Astrocyte (in vitro differentiated cells and primary cell): ENCODE data around the gene POU3F3. TPM values are rescaled to one million over a fixed set of nuclear protein-coding genes. Genes with fewer than 3 reads are reported as not detected.

Source experiments
- DNase-seq: peaks from one replicate; pipeline ENCODE4 v3.0.0-alpha.2; 2010; ENCODE audit warnings: low read depth
- FAIRE-seq: peaks from 2 replicates; lab custom pipeline; 2011; peaks lifted over from hg19 to GRCh38; lab: Jason Lieb, UNC
- H2AFZ ChIP-seq: 2 replicates; pipeline ENCODE4 v1.6.0; 2012; ENCODE audit warnings: low read depth, low read length, inconsistent platforms
- H3K27ac ChIP-seq: 2 replicates; pipeline ENCODE4 v1.5.1; 2011; ENCODE audit warnings: low read depth, low read length, inconsistent platforms
- H3K27me3 ChIP-seq: 2 replicates; pipeline ENCODE4 v1.6.0; 2011; ENCODE audit warnings: low read length, inconsistent platforms; ENCODE audit not compliant: insufficient read depth
- H3K36me3 ChIP-seq: 2 replicates; pipeline ENCODE4 v1.5.1; 2011; ENCODE audit warnings: low read length, inconsistent platforms; ENCODE audit not compliant: insufficient read depth
- H3K4me1 ChIP-seq: 2 replicates; pipeline ENCODE4 v1.5.1; 2011; ENCODE audit warnings: low read length, inconsistent platforms; ENCODE audit not compliant: insufficient read depth
- H3K4me2 ChIP-seq: 2 replicates; pipeline ENCODE4 v1.6.0; 2012; ENCODE audit warnings: low read length, inconsistent platforms
- H3K4me3 ChIP-seq: 2 replicates; pipeline ENCODE4 v1.5.1; 2011; ENCODE audit warnings: low read depth, mild to moderate bottlenecking, low read length, inconsistent platforms; ENCODE audit not compliant: insufficient read depth
- H3K79me2 ChIP-seq: 2 replicates; pipeline ENCODE4 v1.6.0; 2012; ENCODE audit warnings: mild to moderate bottlenecking, low read length, inconsistent platforms; ENCODE audit not compliant: insufficient read depth
- H3K9ac ChIP-seq: 2 replicates; pipeline ENCODE4 v1.6.0; 2012; ENCODE audit warnings: mild to moderate bottlenecking, low read length, inconsistent platforms
- H3K9me3 ChIP-seq: 2 replicates; pipeline ENCODE4 v1.5.1; 2012; ENCODE audit warnings: low read depth, mild to moderate bottlenecking, low read length, inconsistent platforms; ENCODE audit not compliant: insufficient read depth
- H4K20me1 ChIP-seq: 2 replicates; pipeline ENCODE4 v1.6.0; 2012; ENCODE audit warnings: low read length, inconsistent platforms; ENCODE audit not compliant: insufficient read depth
- H3K27ac Mint-ChIP-seq: one replicate; pipeline ENCODE4 v1.8.0; 2021; ENCODE audit warnings: mild to moderate bottlenecking, mixed read lengths; ENCODE audit not compliant: unreplicated experiment
- H3K27me3 Mint-ChIP-seq: one replicate; pipeline ENCODE4 v1.8.0; 2021; ENCODE audit warnings: low read depth, mixed read lengths; ENCODE audit not compliant: unreplicated experiment
- H3K36me3 Mint-ChIP-seq: one replicate; pipeline ENCODE4 v1.8.0; 2021; ENCODE audit warnings: low read depth, mixed read lengths; ENCODE audit not compliant: unreplicated experiment
- H3K4me1 Mint-ChIP-seq: one replicate; pipeline ENCODE4 v1.8.0; 2021; ENCODE audit warnings: low read depth, mixed read lengths; ENCODE audit not compliant: unreplicated experiment
- H3K4me3 Mint-ChIP-seq: one replicate; pipeline ENCODE4 v1.8.0; 2021; ENCODE audit warnings: mild to moderate bottlenecking, moderate library complexity, mixed read lengths; ENCODE audit not compliant: unreplicated experiment
- H3K9me3 Mint-ChIP-seq: one replicate; pipeline ENCODE4 v1.8.0; 2021; ENCODE audit warnings: mild to moderate bottlenecking, mixed read lengths; ENCODE audit not compliant: unreplicated experiment
- CTCF ChIP-seq: IDR thresholded peaks from 2 replicates; pipeline ENCODE4 v1.5.1; 2011; ENCODE audit warnings: low read depth, mild to moderate bottlenecking, inconsistent platforms, low read length, moderate library complexity; ENCODE audit not compliant: insufficient read depth
- EZH2 ChIP-seq: IDR thresholded peaks from 2 replicates; pipeline ENCODE4 v1.6.1; 2012; ENCODE audit warnings: mild to moderate bottlenecking, low read length, inconsistent platforms; ENCODE audit not compliant: insufficient read depth
- total RNA-seq: library from RNA; stranded (reverse); gene quantifications from 2 replicates; pipeline ENCODE4 v1.2.1, GENCODE V29; 2021

Gene POU3F3
- total RNA-seq, 1 donor from 2014 or later, result 0.09 TPM

- Mint-ChIP-seq H3K4me1 (no peaks in the 10 kb centered on the region), H3K9me3 (no peaks in the 10 kb centered on the region), H3K4me3 (no peak overlapping the region), H3K36me3 (no peaks in the 10 kb centered on the region), H3K27ac (no peak overlapping the region), H3K27me3 (peaks cover 64% of the 10 kb centered on the region)
- TF ChIP-seq EZH2 (no peak), CTCF (no peak)
- FAIRE-seq (no peak), DNase-seq (no peak)
- H3K36me3 ChIP-seq, result no peaks in the 10 kb centered on the region
- H3K4me2 ChIP-seq, result no peak overlapping the region
- H2AFZ ChIP-seq, result no peak overlapping the region
- no peaks in the 10 kb centered on the region for H3K4me1 ChIP-seq
- H3K79me2 ChIP-seq, result no peaks in the 10 kb centered on the region
- H3K27me3 ChIP-seq, result peaks cover 9% of the 10 kb centered on the region
- no peaks in the 10 kb centered on the region for H3K9me3 ChIP-seq
- no peak overlapping the region for H3K27ac ChIP-seq
- H4K20me1 ChIP-seq, result peaks cover 3% of the 10 kb centered on the region
- H3K4me3 ChIP-seq, result no peak overlapping the region
- H3K9ac ChIP-seq, result no peak overlapping the region
Observed at GRCh38 chr2:104880076-104880475, 26.2 kb downstream of the POU3F3 start.

GRCh38 chr2:104883357-104883756, 29.4 kb downstream of the POU3F3 start:
- no peaks in the 10 kb centered on the region for H3K36me3 Mint-ChIP-seq
- no peaks in the 10 kb centered on the region for H3K36me3 ChIP-seq
- H2AFZ ChIP-seq, result no peak overlapping the region
- peaks cover 45% of the 10 kb centered on the region for H3K27me3 Mint-ChIP-seq
- H3K9me3 ChIP-seq, result no peaks in the 10 kb centered on the region
- H3K4me2 ChIP-seq, result no peak overlapping the region
- H3K4me1 ChIP-seq, result no peaks in the 10 kb centered on the region
- FAIRE-seq (no peak), DNase-seq (no peak)
- no peaks in the 10 kb centered on the region for H3K79me2 ChIP-seq
- peaks cover 3% of the 10 kb centered on the region for H4K20me1 ChIP-seq
- H3K4me3 ChIP-seq, result no peak overlapping the region
- no peak overlapping the region for H3K9ac ChIP-seq
- H3K27me3 ChIP-seq, result peaks cover 11% of the 10 kb centered on the region
- H3K9me3 Mint-ChIP-seq, result no peaks in the 10 kb centered on the region
- no peak overlapping the region for H3K27ac Mint-ChIP-seq
- TF ChIP-seq CTCF, result no peak
- no peak for TF ChIP-seq EZH2
- no peaks in the 10 kb centered on the region for H3K4me1 Mint-ChIP-seq
- no peak overlapping the region for H3K4me3 Mint-ChIP-seq
- no peak overlapping the region for H3K27ac ChIP-seq

GRCh38 chr2:104885119-104885782, 31.3 kb downstream of the POU3F3 start:
- Histone ChIP-seq H3K27me3 (peaks cover 2% of the 10 kb centered on the region), H3K27ac (no peak overlapping the region), H3K36me3 (no peaks in the 10 kb centered on the region), H4K20me1 (no peaks in the 10 kb centered on the region), H3K79me2 (no peaks in the 10 kb centered on the region), H3K9ac (no peak overlapping the region), H3K4me1 (no peaks in the 10 kb centered on the region), H2AFZ (no peak overlapping the region), H3K4me3 (no peak overlapping the region), H3K9me3 (no peaks in the 10 kb centered on the region), H3K4me2 (no peak overlapping the region)
- Mint-ChIP-seq H3K4me3 (no peak overlapping the region), H3K27me3 (peaks cover 41% of the 10 kb centered on the region), H3K27ac (no peak overlapping the region), H3K36me3 (no peaks in the 10 kb centered on the region), H3K4me1 (no peaks in the 10 kb centered on the region), H3K9me3 (no peaks in the 10 kb centered on the region)
- no peak for TF ChIP-seq EZH2
- no peak for TF ChIP-seq CTCF
- DNase-seq (no peak), FAIRE-seq (no peak)
